Body of pancreas (tissue), 4 donors: ENCODE results near the gene ZNF235. TPM values are rescaled to one million over a fixed set of nuclear protein-coding genes. Genes with fewer than 3 reads are reported as not detected.

Experiments used
- ATAC-seq: fragments of 150-250 bp; one replicate; pipeline ENCODE4 v1.9.1; 2016
- DNase-seq, 4 donors: peaks; one replicate each; pipeline ENCODE4 v3.0.0-alpha.2; 2019
- H3K27ac ChIP-seq, 4 donors: fragments of 200-600 bp; sonication (generic); 1 replicate in 3 of 4; 2 replicates in 1 of 4; pipeline versions ENCODE4 v1.5.1 to v1.6.1; 2016 to 2019; ENCODE audit warnings: mild to moderate bottlenecking in 1 of 4, mixed read lengths in 1 of 4, moderate library complexity in 1 of 4
- H3K27me3 ChIP-seq, 2 donors: fragments of 200-600 bp; sonication (generic); one replicate each; pipeline ENCODE4 v1.6.0; 2016; ENCODE audit warnings: mild to moderate bottlenecking in 1 of 2
- H3K36me3 ChIP-seq, 2 donors: fragments of 200-600 bp; sonication (generic); replicated peaks in 1 of 2; 2 replicates each; pipeline ENCODE4 v1.5.1; 2016; ENCODE audit warnings: low read depth in 2 of 2; ENCODE audit not compliant: insufficient read depth in 1 of 2
- H3K4me1 ChIP-seq: fragments of 200-600 bp; sonication (generic); one replicate; pipeline ENCODE4 v1.6.0; 2016
- H3K4me3 ChIP-seq, 2 donors: fragments of 200-600 bp; sonication (generic); 1 replicate in 1 of 2; 2 replicates in 1 of 2; pipeline ENCODE4 v1.5.1; 2016 to 2019
- H3K9me3 ChIP-seq, 3 donors: fragments of 200-600 bp; sonication (generic); 1 replicate in 2 of 3; 2 replicates in 1 of 3; pipeline ENCODE4 v1.5.1; 2016
- POLR2A ChIP-seq, 3 donors: fragments of 450-650 bp; IDR thresholded peaks; one replicate each; pipeline ENCODE4 v1.6.1; 2016; ENCODE audit warnings: antibody characterized with exemption in 3 of 3, mild to moderate bottlenecking in 2 of 3
- WGBS, 2 donors: methylation state at CpG; one replicate each; pipeline ENCODE4 v1.1.5; 2017; 5-methylcytosine and 5-hydroxymethylcytosine counted together
- intact Hi-C: fragments of 100-400 bp; cut with DNase I; formaldehyde crosslinking; loops from one replicate; pipeline ENCODE4 v1.15.1; 2023
- small RNA-seq: library from RNA; depleted of rRNA; stranded (forward); fragments of <200 nt; gene quantifications from one replicate; pipeline ENCODE3, GENCODE V24; 2016
- total RNA-seq, 2 donors: library from RNA; depleted of rRNA; stranded (reverse); fragments of >200 nt; gene quantifications; one replicate each; pipeline ENCODE4 v1.1.0, GENCODE V29; 2016
- TF ChIP-seq, protein P1 (sequence below), 7 experiments: fragments of 450-650 bp in 4 of 7; fragments of 200-600 bp in 3 of 7; sonication (generic) in 3 of 7; IDR thresholded peaks; one replicate each; pipeline ENCODE4 v1.5.1; 2016 to 2019; ENCODE audit warnings: antibody characterized with exemption in 7 of 7

Gene ZNF235
- total RNA-seq, 2 donors from 2014 or later = 2.6 to 4.4 TPM

- 93 to 98% methylated on average over 8 of the region's 8 CpGs for WGBS, 2 donors
- peaks cover 35 to 38% of the 10 kb centered on the region in 2 donors for H3K36me3 ChIP-seq
- no peaks in the 10 kb centered on the region for H3K27me3 ChIP-seq
- no peak for TF ChIP-seq POLR2A (IDR thresholded peaks at IDR 0.05)
- TF ChIP-seq, protein P1, sequence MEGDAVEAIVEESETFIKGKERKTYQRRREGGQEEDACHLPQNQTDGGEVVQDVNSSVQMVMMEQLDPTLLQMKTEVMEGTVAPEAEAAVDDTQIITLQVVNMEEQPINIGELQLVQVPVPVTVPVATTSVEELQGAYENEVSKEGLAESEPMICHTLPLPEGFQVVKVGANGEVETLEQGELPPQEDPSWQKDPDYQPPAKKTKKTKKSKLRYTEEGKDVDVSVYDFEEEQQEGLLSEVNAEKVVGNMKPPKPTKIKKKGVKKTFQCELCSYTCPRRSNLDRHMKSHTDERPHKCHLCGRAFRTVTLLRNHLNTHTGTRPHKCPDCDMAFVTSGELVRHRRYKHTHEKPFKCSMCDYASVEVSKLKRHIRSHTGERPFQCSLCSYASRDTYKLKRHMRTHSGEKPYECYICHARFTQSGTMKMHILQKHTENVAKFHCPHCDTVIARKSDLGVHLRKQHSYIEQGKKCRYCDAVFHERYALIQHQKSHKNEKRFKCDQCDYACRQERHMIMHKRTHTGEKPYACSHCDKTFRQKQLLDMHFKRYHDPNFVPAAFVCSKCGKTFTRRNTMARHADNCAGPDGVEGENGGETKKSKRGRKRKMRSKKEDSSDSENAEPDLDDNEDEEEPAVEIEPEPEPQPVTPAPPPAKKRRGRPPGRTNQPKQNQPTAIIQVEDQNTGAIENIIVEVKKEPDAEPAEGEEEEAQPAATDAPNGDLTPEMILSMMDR (IDR thresholded peaks at IDR 0.05) = no peak
- DNase-seq (no peak), ATAC-seq (no peak)
- H3K27ac ChIP-seq = no peak overlapping the region
- intact Hi-C loops = no loop called here
- peaks cover 0 to 69% (median 0%) of the 10 kb centered on the region in 3 donors for H3K9me3 ChIP-seq
- H3K4me1 ChIP-seq = no peaks in the 10 kb centered on the region
- no peak overlapping the region for H3K4me3 ChIP-seq
Observed at GRCh38 chr19:44236384-44236783, 68.4 kb downstream of the ZNF235 start.

Small RNA genes within 50 kb of the gene (small RNA-seq; reads per million reads assigned to genes)
- not detected for gene NDUFA3P1

Other genes starting within 250 kb of the ZNF235 start
- 1 to 10 TPM; 1.3 to 2.1 TPM for gene ZNF284, start 232.9 kb downstream of the ZNF235 start, total RNA-seq
- gene ZNF224, start 210.7 kb downstream of the ZNF235 start, total RNA-seq = 10 to 100 TPM; 19.1 to 20.5 TPM
- 1 to 10 TPM; 2.0 to 2.9 TPM for gene ZNF225, start 191.6 kb downstream of the ZNF235 start, total RNA-seq
- 1 to 10 TPM; 2.3 to 4.9 TPM for gene ZNF234, start 163.5 kb downstream of the ZNF235 start, total RNA-seq
- gene ZNF226, start 139.9 kb downstream of the ZNF235 start, total RNA-seq = 10 to 100 TPM in 1 of 2 donors, 1 to 10 TPM in 1; 4.6 to 13.5 TPM
- gene ZNF227, start 92.5 kb downstream of the ZNF235 start, total RNA-seq = 1 to 10 TPM; 4.3 to 8.0 TPM
- under 1 TPM in 1 of 2 donors, not detected in 1; 0.78 TPM for gene ZNF233, start 45.1 kb downstream of the ZNF235 start, total RNA-seq
- gene ZNF112, start 51.7 kb upstream of the ZNF235 start, total RNA-seq = 1 to 10 TPM; 3.6 to 8.6 TPM
- 1 to 10 TPM in 1 of 2 donors, under 1 TPM in 1; 0.99 to 2.3 TPM for gene ZNF285, start 96.6 kb upstream of the ZNF235 start, total RNA-seq
- 1 to 10 TPM in 1 of 2 donors, under 1 TPM in 1; 0.99 to 2.6 TPM for gene ZNF229, start 143.4 kb upstream of the ZNF235 start, total RNA-seq
- 10 to 100 TPM in 1 of 2 donors, 1 to 10 TPM in 1; 2.6 to 12.2 TPM for gene ZNF180, start 195.5 kb upstream of the ZNF235 start, total RNA-seq
- not detected for gene CEACAM20, start 224.7 kb upstream of the ZNF235 start, total RNA-seq